ENCODE measurements around the gene VN1R2. TPM values are rescaled to one million over a fixed set of nuclear protein-coding genes. Genes with fewer than 3 reads are reported as not detected.
A peak's percentile ranks its signal among the peaks of the same experiment; 100 is the strongest.
"Not testable (repeated sequence)": the region's sequence is repeated elsewhere in the genome, so short reads cannot be mapped to it uniquely, and the experiment has no call there.

Gene VN1R2, protein sequence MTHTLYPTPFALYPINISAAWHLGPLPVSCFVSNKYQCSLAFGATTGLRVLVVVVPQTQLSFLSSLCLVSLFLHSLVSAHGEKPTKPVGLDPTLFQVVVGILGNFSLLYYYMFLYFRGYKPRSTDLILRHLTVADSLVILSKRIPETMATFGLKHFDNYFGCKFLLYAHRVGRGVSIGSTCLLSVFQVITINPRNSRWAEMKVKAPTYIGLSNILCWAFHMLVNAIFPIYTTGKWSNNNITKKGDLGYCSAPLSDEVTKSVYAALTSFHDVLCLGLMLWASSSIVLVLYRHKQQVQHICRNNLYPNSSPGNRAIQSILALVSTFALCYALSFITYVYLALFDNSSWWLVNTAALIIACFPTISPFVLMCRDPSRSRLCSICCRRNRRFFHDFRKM
- not detected for polyA plus RNA-seq (ENCODE audit: insufficient read length)

DNA sequence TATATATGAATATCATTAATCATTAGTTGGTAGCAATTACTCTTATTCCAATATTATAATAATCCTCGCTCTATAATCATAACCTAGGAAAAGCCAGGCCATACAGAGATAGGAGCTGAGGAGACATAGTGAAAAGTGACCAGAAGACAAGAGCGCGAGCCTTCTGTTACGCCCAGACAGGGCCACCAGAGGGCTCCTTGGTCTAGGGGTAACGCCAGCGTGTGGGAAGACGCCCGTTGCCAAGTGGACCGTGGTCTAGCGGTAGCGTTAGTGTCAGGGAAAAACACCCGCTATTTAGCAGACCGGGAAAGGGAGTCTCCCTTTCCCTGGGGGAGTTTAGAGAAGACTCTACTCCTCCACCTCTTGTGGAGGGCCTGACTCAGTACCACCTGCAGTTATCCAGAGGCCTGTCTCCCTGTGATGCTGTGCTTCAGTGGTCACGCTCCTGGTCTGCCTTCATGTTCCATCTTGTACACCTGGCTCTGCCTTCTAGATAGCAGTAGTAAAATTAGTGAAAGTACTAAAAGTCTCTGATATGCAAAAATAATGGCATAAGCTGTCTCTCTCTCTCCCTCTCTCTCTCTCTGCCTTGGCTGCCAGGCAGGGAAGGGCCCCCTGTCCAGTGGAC lies at the start of gene VN1R2:
Gene VN1R2, plus strand, starts transcription at position 578 of the 628 bp plus-strand sequence. CDS start 84 bp downstream, outside the sequence.
- not testable (repeated sequence) for DNase-seq

DNA sequence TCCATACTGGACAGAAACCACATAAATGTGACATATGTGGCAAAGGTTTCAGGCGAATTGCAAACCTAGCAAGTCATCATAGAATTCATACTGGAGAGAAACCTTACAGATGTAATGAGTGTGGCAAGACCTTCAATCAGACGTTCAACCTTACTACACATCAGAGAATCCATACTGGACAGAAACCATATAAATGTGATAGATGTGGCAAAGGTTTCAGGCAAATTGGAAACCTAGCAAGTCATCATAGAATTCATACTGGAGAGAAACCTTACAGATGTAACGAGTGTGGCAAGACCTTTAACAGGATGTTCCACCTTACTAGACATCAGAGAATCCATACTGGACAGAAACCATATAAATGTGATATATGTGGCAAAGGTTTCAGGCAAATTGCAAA lies 46.5 kb upstream of the VN1R2 start:
- DNase-seq: not testable (repeated sequence)

DNA sequence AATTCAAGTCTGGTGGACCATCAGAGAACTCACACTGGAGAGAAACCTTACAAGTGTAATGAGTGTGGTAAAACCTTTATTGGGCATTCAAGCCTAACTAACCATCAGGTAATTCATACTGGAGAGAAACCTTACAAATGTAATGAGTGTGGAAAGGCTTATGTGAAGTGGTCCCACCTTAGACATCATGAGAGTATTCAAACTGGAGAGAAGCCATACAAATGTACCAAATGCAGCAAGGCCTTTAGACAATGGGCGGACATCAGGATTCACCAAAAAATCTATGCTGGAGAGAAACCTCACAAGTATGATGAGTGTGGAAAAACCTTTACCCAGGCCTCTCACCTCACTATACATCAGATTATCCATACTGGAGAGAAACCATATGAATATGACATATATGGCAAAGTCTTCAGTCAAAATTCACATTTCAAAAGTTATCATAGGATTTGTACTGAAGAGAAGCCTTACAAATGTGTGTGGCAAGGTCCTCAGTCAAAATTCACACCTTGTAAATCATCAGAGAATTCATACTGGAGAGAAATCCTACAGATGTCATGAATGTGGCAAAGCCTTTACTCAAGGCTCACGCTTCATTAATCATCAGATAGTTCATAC lies 45.3 kb upstream of the VN1R2 start:
- no peak for DNase-seq

DNA sequence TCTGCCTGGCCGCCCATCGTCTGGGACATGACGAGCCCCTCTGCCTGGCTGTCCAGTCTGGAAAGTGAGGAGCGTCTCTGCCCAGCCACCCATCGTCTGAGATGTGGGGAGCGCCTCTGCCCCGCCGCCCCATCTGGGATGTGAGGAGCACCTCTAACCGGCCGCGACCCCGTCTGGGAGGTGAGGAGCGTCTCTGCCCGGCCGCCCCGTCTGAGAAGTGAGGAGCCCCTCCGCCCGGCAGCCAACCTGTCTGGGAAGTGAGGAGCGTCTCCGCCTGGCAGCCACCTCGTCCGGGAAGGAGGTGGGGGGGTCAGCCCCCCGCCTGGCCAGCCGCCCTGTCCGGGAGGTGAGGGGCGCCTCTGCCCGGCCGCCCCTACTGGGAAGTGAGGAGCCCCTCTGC lies 35.4 kb upstream of the VN1R2 start:
- not testable (repeated sequence) for DNase-seq

DNA sequence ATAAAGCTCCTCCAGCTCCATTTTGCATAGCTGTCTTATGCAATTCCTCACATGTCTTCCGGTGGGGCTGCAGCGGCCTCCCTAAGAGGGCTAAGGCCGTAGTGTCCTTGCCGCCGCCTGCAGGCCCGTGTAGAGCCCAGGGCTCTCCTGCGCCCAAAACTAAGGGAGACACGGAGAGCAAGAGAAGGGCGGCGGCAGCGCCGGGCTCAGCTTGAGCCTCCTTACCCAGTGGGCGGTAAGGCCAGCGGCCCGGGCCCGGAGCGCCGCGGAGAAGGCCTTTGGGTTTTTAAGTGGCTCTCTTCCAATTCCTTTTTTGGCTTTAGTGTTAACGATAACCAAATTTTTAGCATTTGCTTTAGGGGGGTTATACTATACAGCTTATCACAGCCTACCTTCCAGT lies 33.5 kb upstream of the VN1R2 start:
- DNase-seq: no peak

DNA sequence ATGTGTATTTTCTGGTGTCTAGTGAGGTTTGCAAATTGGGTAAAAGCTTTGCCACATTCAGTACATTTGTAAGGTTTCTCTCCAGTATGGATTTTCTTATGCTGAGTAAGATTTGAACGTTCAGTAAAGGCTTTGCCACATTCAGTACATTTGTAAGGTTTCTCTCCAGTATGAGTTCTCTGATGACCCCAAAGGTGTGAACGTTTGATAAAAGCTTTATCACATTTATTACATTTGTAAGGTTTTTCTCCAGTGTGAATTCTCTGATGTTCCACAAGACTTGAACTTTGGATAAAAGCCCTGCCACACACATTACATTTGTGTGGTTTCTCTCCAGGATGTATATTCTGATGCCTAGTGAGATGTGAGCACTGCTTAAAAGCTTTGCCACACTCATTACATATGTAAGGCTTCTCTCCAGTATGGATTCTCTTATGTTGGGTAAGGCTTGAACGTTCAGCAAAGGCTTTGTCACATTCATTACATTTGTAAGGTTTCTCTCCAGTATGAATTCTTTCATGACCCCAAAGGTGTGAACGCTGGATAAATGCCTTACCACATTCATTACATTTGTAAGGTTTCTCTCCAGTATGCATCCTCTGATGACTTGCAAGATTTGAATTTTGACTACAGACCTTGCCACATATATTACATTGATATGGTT lies 20.8 kb upstream of the VN1R2 start:
- DNase-seq: no peak

- DNase-seq: no peak
Measured at GRCh38 chr19:53246498-53246897, 11.6 kb upstream of the VN1R2 start.

GRCh38 chr19:53254411-53255341 lies 3.4 kb upstream of the VN1R2 start, which contains the start of gene ZNF677:
ZNF677 (minus strand) TSS chr19:53254873; CDS start chr19:53251550, 3,323 bp downstream.
- peak; percentile 87 for DNase-seq

DNA sequence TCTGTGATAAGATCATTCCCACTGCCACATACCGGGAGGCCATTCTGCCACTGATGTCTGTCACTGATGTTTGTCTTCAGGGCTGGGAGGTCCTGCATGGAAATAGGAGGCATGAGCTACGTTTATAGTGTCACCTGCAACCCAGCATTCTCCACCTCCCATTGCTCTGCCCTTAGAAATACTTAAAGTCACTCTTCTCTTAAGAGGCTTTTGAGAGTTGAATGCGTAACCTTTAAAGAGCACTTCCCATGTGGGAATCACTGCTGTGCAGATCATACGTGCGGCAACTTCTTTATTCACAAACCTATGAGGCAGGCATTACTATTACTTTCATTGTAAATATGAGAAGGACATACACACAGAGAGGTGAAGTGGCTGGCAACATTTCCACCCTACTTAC lies 9.5 kb downstream of the VN1R2 start, which contains the start of gene VN1R4:
Gene VN1R4, minus strand, starts transcription at position 101 of the 400 bp plus-strand sequence. Its CDS starts 58 bp downstream, at position 43.
- DNase-seq: not testable (repeated sequence)

GRCh38 chr19:53269861-53270260 lies 11.8 kb downstream of the VN1R2 start:
- DNase-seq: not testable (repeated sequence)

- DNase-seq: no peak
Measured at GRCh38 chr19:53272044-53272443, 14.0 kb downstream of the VN1R2 start.

DNA sequence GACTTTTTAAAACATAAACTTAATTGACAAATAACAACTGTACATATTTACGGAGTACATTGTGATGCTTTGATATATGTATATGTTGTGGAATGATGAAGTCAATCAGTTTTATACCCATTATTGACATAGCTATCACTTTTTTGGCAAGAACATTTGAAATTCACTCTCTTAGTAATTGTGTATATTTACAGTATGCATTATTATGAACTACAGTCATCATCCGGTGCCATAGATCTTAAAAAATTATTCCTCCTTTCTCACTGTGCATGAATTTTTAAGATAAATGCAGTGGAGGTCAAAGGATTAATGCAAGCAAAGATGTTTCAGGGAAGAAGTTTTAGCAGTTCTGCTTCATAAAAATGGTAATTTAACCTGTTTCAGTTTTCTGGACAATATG lies 17.4 kb downstream of the VN1R2 start:
- DNase-seq: no peak

GRCh38 chr19:53281947-53282346 lies 23.9 kb downstream of the VN1R2 start:
- not testable (repeated sequence) for DNase-seq

GRCh38 chr19:53285087-53285486 lies 27.0 kb downstream of the VN1R2 start:
- no peak for DNase-seq

- DNase-seq: no peak
Measured at GRCh38 chr19:53290758-53291549, 32.9 kb downstream of the VN1R2 start.

GRCh38 chr19:53294786-53295441 lies 36.8 kb downstream of the VN1R2 start:
- DNase-seq: no peak

- not testable (repeated sequence) for DNase-seq
Measured at GRCh38 chr19:53301341-53301740, 43.2 kb downstream of the VN1R2 start.

GRCh38 chr19:53308339-53308811 lies 50.3 kb downstream of the VN1R2 start:
- peak; percentile 18 for DNase-seq
